Neuronal stem cell (in vitro differentiated cells): Measurements from ENCODE around the gene VANGL1. TPM values are rescaled to one million over a fixed set of nuclear protein-coding genes. Genes with fewer than 3 reads are reported as not detected.

Experiments used
- DNase-seq: peaks from one replicate; pipeline ENCODE4 v3.0.0-alpha.2; 2013; ENCODE audit warnings: low spot score
- H2AFZ ChIP-seq: one replicate; pipeline ENCODE4 v1.6.1; 2013; ENCODE audit warnings: mild to moderate bottlenecking, low read length, inconsistent platforms
- H2AK5ac ChIP-seq: 2 replicates; pipeline ENCODE4 v1.6.1; 2013; ENCODE audit warnings: low read depth, mild to moderate bottlenecking, inconsistent platforms, low read length, moderate library complexity, mixed read lengths
- H2BK120ac ChIP-seq: 2 replicates; pipeline ENCODE4 v1.6.1; 2013; ENCODE audit warnings: low read depth, mild to moderate bottlenecking, inconsistent platforms, low read length, moderate library complexity, mixed read lengths
- H2BK12ac ChIP-seq: one replicate; pipeline ENCODE4 v1.6.1; 2013; ENCODE audit warnings: low read length, inconsistent platforms
- H2BK15ac ChIP-seq: 2 replicates; pipeline ENCODE4 v1.6.1; 2013; ENCODE audit warnings: mild to moderate bottlenecking, low read length, inconsistent platforms, mixed read lengths
- H2BK5ac ChIP-seq: one replicate; pipeline ENCODE4 v1.6.1; 2013; ENCODE audit warnings: inconsistent platforms, mild to moderate bottlenecking, low read length, moderate library complexity
- H3K14ac ChIP-seq: one replicate; pipeline ENCODE4 v1.6.1; 2013; ENCODE audit warnings: low read length, inconsistent platforms
- H3K18ac ChIP-seq: 2 replicates; pipeline ENCODE4 v1.6.1; 2013; ENCODE audit warnings: low read length, inconsistent platforms
- H3K23ac ChIP-seq: 2 replicates; pipeline ENCODE4 v1.6.1; 2013; ENCODE audit warnings: low read depth, mild to moderate bottlenecking, mixed read lengths, low read length, inconsistent platforms; ENCODE audit not compliant: poor library complexity
- H3K27ac ChIP-seq: replicated peaks from 3 replicates; pipeline ENCODE4 v1.5.1; 2013; ENCODE audit warnings: low read length, inconsistent platforms
- H3K27me3 ChIP-seq, 3 experiments: 2 replicates each; pipeline ENCODE4 v1.6.1; 2013; ENCODE audit warnings: low read length in 3 of 3, mild to moderate bottlenecking in 2 of 3, inconsistent platforms in 1 of 3, low read depth in 1 of 3, mixed read lengths in 1 of 3, moderate library complexity in 1 of 3; ENCODE audit not compliant: control insufficient read depth in 3 of 3, insufficient read depth in 3 of 3
- H3K36me3 ChIP-seq, 2 donors: replicated peaks in 1 of 2; 2 replicates each; pipeline ENCODE4 v1.6.1; 2013; ENCODE audit warnings: low read length in 2 of 2; ENCODE audit not compliant: control insufficient read depth in 2 of 2, insufficient read depth in 2 of 2
- H3K4ac ChIP-seq: 2 replicates; pipeline ENCODE4 v1.6.1; 2013; ENCODE audit warnings: inconsistent platforms, mild to moderate bottlenecking, low read length, moderate library complexity
- H3K4me1 ChIP-seq, 2 donors: 1 replicate in 1 of 2; 2 replicates in 1 of 2; pipeline ENCODE4 v1.6.1; 2013; ENCODE audit warnings: low read length in 2 of 2, low read depth in 1 of 2; ENCODE audit not compliant: control insufficient read depth in 2 of 2, insufficient read depth in 1 of 2
- H3K4me2 ChIP-seq: one replicate; pipeline ENCODE4 v1.6.1; 2013; ENCODE audit warnings: mild to moderate bottlenecking, low read length, inconsistent platforms; ENCODE audit not compliant: insufficient read depth, poor library complexity, severe bottlenecking
- H3K4me3 ChIP-seq, 2 donors: 2 replicates each; pipeline ENCODE4 v1.5.1; 2013; ENCODE audit warnings: low read length in 2 of 2, mild to moderate bottlenecking in 2 of 2, inconsistent platforms in 1 of 2, moderate library complexity in 1 of 2
- H3K79me1 ChIP-seq: one replicate; pipeline ENCODE4 v1.6.1; 2013; ENCODE audit warnings: low read depth, mild to moderate bottlenecking, inconsistent platforms, low read length, moderate library complexity
- H3K9ac ChIP-seq: one replicate; pipeline ENCODE4 v1.6.1; 2013; ENCODE audit warnings: mild to moderate bottlenecking, low read depth, low read length, inconsistent platforms; ENCODE audit not compliant: poor library complexity
- H3K9me3 ChIP-seq, 2 donors: replicated peaks in 1 of 2; 2 replicates each; pipeline versions ENCODE3 to v1.6.1; 2013; ENCODE audit warnings: low read length in 2 of 2, mild to moderate bottlenecking in 2 of 2, inconsistent platforms in 1 of 2, low read depth in 1 of 2, mixed read lengths in 1 of 2, moderate library complexity in 1 of 2; ENCODE audit not compliant: control insufficient read depth in 2 of 2, insufficient read depth in 1 of 2
- H4K8ac ChIP-seq: one replicate; pipeline ENCODE4 v1.6.1; 2013; ENCODE audit warnings: low read depth, mild to moderate bottlenecking, inconsistent platforms, low read length, moderate library complexity
- H4K91ac ChIP-seq: one replicate; pipeline ENCODE4 v1.6.1; 2013; ENCODE audit warnings: low read length, low read depth, mild to moderate bottlenecking, inconsistent platforms; ENCODE audit not compliant: poor library complexity
- WGBS, 2 donors: extraction: QIAGEN DNeasy Blood & Tissue Kit; methylation state at CpG; one replicate each; pipeline ENCODE4 v1.1.7; 2013; ENCODE audit warnings: missing lambda C conversion rate in 2 of 2, mixed read lengths in 1 of 2; ENCODE audit not compliant: insufficient read length in 2 of 2, insufficient replicate concordance in 1 of 2; ENCODE audit errors: extremely low coverage in 2 of 2; 5-methylcytosine and 5-hydroxymethylcytosine counted together
- small RNA-seq: library from polyadenylated mRNA; stranded (forward); fragments of <200 nt; extraction: miRNeasy Mini kit (QIAGEN cat#:217004); gene quantifications from one replicate; pipeline ENCODE3, GENCODE V24; 2013; ENCODE audit not compliant: insufficient read depth

The VANGL1 gene

DNA sequence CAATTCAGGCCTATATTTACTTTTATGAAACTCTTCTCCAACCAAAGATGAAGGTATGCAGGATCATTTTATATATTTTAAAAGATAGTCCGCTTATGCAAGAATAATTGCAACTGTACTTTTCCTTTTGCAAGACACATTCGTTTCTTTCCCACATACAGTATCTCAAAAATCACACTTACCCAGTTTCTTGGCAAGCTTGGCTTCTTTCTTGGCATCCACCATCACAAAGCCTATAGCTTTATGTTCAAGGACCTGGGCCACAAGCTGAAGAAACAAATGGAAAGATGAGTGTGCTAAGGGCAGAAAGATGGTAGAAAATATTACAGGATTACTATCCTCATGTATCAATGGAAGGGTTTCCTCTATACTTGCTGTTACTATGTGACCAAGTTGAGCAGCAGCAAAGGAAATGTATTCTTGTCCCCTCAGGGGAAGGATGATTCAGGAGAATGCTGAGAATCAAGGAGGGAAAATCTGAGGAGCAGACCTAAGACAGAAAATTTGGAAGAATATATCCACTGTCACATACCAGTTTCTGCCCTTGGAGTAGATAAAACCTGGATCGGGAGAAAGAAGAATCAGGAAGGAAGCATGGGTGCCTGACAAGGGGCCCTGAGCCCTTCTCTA, 103.0 kb downstream of the VANGL1 start:
- H2AK5ac ChIP-seq = no peak overlapping the region
- WGBS, 2 donors = no CpG with 5 or more reads among the region's 3 CpGs
- H2BK15ac ChIP-seq = no peak overlapping the region
- no peak overlapping the region for H4K91ac ChIP-seq
- H3K4me3 ChIP-seq = no peak overlapping the region
- no peak overlapping the region for H2BK12ac ChIP-seq
- no peak overlapping the region for H2AFZ ChIP-seq
- no peaks in the 10 kb centered on the region for H3K79me1 ChIP-seq
- no peak overlapping the region for H2BK120ac ChIP-seq
- H3K27me3 ChIP-seq = no peaks in the 10 kb centered on the region
- H4K8ac ChIP-seq = no peak overlapping the region
- DNase-seq = no peak
- H3K36me3 ChIP-seq = no peaks in the 10 kb centered on the region
- no peak overlapping the region for H3K14ac ChIP-seq
- no peak overlapping the region for H3K9ac ChIP-seq
- no peak overlapping the region for H3K18ac ChIP-seq
- no peak overlapping the region for H2BK5ac ChIP-seq
- H3K23ac ChIP-seq = no peak overlapping the region
- no peak overlapping the region for H3K4me2 ChIP-seq
- no peaks in the 10 kb centered on the region for H3K4me1 ChIP-seq
- H3K9me3 ChIP-seq = peaks cover 0 to 1% of the 10 kb centered on the region in 2 donors
- H3K4ac ChIP-seq = no peak overlapping the region
- no peak overlapping the region for H3K27ac ChIP-seq

DNA sequence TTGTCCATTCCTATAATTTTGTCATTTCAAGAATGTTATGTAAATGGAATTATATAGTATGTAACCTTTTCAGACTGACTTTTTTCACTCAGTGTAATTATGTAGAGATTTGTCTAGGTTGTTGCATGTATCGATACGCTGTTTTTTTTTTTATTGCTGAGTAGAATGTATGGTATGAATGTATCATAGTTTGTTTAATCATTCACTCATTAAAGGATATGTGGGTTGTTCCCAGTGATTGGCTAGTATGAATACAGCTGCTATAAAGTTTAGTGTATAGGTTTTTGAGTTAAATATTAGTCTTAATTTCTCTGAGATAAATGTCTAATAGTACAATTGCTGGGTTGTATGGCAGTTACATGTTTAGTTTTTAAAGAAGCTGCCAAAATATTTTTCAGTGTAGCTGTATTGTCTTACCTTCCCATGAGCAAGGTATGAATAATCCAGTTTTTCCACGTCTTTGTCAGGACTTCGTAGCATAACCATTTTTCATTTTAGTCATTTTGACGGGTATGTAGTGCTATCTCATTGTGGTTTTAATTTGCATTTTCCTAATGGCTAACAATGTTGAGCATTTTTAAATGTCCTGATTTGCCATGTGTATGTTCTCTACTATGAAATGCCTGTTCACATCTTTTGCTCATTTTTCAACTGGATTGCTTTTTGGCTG, 104.4 kb downstream of the VANGL1 start:
- no peaks in the 10 kb centered on the region for H3K36me3 ChIP-seq
- H3K9me3 ChIP-seq = peaks cover 0 to 1% of the 10 kb centered on the region in 2 donors
- H3K4ac ChIP-seq = no peak overlapping the region
- H2AFZ ChIP-seq = no peak overlapping the region
- no peaks in the 10 kb centered on the region for H3K27me3 ChIP-seq
- H3K4me3 ChIP-seq = no peak overlapping the region
- no peak overlapping the region for H2BK15ac ChIP-seq
- no peak overlapping the region for H3K23ac ChIP-seq
- no peaks in the 10 kb centered on the region for H3K79me1 ChIP-seq
- WGBS, 2 donors = no CpG with 5 or more reads among the region's 5 CpGs
- H3K14ac ChIP-seq = no peak overlapping the region
- no peak overlapping the region for H3K9ac ChIP-seq
- no peak overlapping the region for H2BK5ac ChIP-seq
- H3K27ac ChIP-seq = no peak overlapping the region
- H3K4me1 ChIP-seq = no peaks in the 10 kb centered on the region
- H2BK120ac ChIP-seq = no peak overlapping the region
- no peak overlapping the region for H3K18ac ChIP-seq
- no peak overlapping the region for H4K91ac ChIP-seq
- H3K4me2 ChIP-seq = no peak overlapping the region
- H4K8ac ChIP-seq = no peak overlapping the region
- H2BK12ac ChIP-seq = no peak overlapping the region
- no peak overlapping the region for H2AK5ac ChIP-seq
- no peak for DNase-seq

Small RNA genes within 50 kb of the gene (small RNA-seq; reads per million reads assigned to genes)
- gene RF00406 (3.9 reads per million, percentile 6 among the genes with 10 or more reads in this experiment), gene RN7SL420P (not detected)
